Activated CD4-positive, alpha-beta T cell treated with anti-CD3 and anti-CD28 coated beads, Interleukin-2, amount 10 ng/mL, durations not matched to agents 24 days and 14 days (primary cell): ENCODE data around the gene MROH7. TPM values are rescaled to one million over a fixed set of nuclear protein-coding genes. Genes with fewer than 3 reads are reported as not detected.

Source experiments
- DNase-seq: peaks from one replicate; pipeline ENCODE4 v3.0.0; 2022
- H3K27ac Mint-ChIP-seq: one replicate; pipeline ENCODE4 v1.8.0; 2022; ENCODE audit warnings: mild to moderate bottlenecking, mixed read lengths
- H3K27me3 Mint-ChIP-seq: one replicate; pipeline ENCODE4 v1.8.0; 2022; ENCODE audit warnings: mixed read lengths
- H3K36me3 Mint-ChIP-seq: one replicate; pipeline ENCODE4 v1.8.0; 2022; ENCODE audit warnings: low read depth, mild to moderate bottlenecking, mixed read lengths
- H3K4me1 Mint-ChIP-seq: one replicate; pipeline ENCODE4 v1.8.0; 2021; ENCODE audit warnings: mixed read lengths
- H3K4me3 Mint-ChIP-seq: one replicate; pipeline ENCODE4 v1.8.0; 2022; ENCODE audit warnings: mild to moderate bottlenecking, moderate library complexity, mixed read lengths
- H3K9me3 Mint-ChIP-seq: one replicate; pipeline ENCODE4 v1.8.0; 2021; ENCODE audit warnings: mixed read lengths
- intact Hi-C: fragments of 100-400 bp; cut with micrococcal nuclease; formaldehyde crosslinking; loops from one replicate; pipeline ENCODE4 v1.15.1; 2023
- total RNA-seq: library from RNA; stranded (reverse); gene quantifications from 2 replicates; pipeline ENCODE4 v1.2.3, GENCODE V29; 2022

Gene MROH7
- total RNA-seq, 1 donor from 2014 or later, result 0.12 TPM

- Mint-ChIP-seq H3K27me3 (no peaks in the 10 kb centered on the region), H3K4me1 (peaks cover 7% of the 10 kb centered on the region), H3K4me3 (no peak overlapping the region), H3K36me3 (peaks cover 15% of the 10 kb centered on the region), H3K27ac (no peak overlapping the region), H3K9me3 (no peaks in the 10 kb centered on the region)
- intact Hi-C loops, result no loop called here
- DNase-seq, result no peak
Measured at GRCh38 chr1:54758678-54759348, 117.2 kb downstream of the MROH7 start.

Other genes with a start within 250 kb of the MROH7 start
- gene SSBP3, start 235.4 kb upstream of the MROH7 start, total RNA-seq, result 84.1 and 87.9 TPM in 2 replicates
- gene ACOT11, start 93.6 kb upstream of the MROH7 start, total RNA-seq, result 1.3 and 1.6 TPM in 2 replicates
- gene FAM151A, start 18.3 kb upstream of the MROH7 start, total RNA-seq, result not detected in 2 replicates
- 41.6 and 45.3 TPM in 2 replicates for gene TTC4, start 74.1 kb downstream of the MROH7 start, total RNA-seq
- gene PARS2, start 122.7 kb downstream of the MROH7 start, total RNA-seq, result 7.1 and 7.8 TPM in 2 replicates
- gene TTC22, start 159.5 kb downstream of the MROH7 start, total RNA-seq, result 1.6 TPM in 2 replicates
- gene DHCR24, start 245.4 kb downstream of the MROH7 start, total RNA-seq, result 207 and 211 TPM in 2 replicates